GM12874 (cell line): Measurements from ENCODE around the gene MC5R.

ENCODE experiments used
- TF ChIP-seq, protein P1 (sequence below): IDR thresholded peaks from 2 replicates; pipeline ENCODE4 v1.5.1; 2011; ENCODE audit warnings: low read depth, mild to moderate bottlenecking, control low read depth, low read length, moderate library complexity; ENCODE audit not compliant: insufficient read depth

Gene MC5R

GRCh38 chr18:13800505-13801259, 23.3 kb upstream of the MC5R start:
- TF ChIP-seq, protein P1, sequence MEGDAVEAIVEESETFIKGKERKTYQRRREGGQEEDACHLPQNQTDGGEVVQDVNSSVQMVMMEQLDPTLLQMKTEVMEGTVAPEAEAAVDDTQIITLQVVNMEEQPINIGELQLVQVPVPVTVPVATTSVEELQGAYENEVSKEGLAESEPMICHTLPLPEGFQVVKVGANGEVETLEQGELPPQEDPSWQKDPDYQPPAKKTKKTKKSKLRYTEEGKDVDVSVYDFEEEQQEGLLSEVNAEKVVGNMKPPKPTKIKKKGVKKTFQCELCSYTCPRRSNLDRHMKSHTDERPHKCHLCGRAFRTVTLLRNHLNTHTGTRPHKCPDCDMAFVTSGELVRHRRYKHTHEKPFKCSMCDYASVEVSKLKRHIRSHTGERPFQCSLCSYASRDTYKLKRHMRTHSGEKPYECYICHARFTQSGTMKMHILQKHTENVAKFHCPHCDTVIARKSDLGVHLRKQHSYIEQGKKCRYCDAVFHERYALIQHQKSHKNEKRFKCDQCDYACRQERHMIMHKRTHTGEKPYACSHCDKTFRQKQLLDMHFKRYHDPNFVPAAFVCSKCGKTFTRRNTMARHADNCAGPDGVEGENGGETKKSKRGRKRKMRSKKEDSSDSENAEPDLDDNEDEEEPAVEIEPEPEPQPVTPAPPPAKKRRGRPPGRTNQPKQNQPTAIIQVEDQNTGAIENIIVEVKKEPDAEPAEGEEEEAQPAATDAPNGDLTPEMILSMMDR: peak; percentile 43

DNA sequence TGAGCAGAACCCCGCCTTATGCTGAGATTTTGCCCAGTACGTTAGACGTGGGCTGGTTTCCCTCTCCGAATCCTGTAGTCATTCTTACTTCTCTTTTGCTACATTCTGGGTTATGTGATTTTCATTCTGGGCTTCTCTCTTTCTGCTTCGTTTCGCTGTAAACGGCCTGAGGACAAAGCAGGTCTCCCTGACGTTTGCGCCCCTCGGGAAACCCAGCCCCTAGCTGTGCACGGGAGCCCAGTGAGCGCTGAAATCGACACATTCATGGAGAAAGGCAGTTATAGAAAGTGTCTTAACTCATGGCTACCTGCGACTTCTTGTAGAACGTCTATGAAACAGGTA, 22.7 kb upstream of the MC5R start:
- TF ChIP-seq, protein P1: no peak

DNA sequence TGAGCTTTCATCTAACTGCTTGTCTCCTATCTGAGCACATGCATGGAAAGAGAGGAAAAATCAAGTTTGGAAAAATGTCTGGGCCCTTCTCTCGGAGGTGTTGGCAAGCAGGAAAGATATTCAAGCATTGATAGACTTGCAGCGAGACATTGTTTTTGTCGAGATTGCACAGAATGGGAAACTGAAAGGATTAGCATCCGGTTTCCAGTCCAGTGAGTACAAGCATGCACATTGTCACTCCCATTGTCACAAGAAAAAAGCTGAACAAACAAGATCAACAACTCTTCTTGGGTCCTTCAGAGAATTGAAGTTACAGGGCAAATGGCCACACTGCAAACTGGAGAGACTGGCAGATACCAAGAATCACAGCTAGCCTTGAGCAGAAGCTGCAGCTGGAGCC, 19.6 kb upstream of the MC5R start:
- TF ChIP-seq, protein P1: no peak

DNA sequence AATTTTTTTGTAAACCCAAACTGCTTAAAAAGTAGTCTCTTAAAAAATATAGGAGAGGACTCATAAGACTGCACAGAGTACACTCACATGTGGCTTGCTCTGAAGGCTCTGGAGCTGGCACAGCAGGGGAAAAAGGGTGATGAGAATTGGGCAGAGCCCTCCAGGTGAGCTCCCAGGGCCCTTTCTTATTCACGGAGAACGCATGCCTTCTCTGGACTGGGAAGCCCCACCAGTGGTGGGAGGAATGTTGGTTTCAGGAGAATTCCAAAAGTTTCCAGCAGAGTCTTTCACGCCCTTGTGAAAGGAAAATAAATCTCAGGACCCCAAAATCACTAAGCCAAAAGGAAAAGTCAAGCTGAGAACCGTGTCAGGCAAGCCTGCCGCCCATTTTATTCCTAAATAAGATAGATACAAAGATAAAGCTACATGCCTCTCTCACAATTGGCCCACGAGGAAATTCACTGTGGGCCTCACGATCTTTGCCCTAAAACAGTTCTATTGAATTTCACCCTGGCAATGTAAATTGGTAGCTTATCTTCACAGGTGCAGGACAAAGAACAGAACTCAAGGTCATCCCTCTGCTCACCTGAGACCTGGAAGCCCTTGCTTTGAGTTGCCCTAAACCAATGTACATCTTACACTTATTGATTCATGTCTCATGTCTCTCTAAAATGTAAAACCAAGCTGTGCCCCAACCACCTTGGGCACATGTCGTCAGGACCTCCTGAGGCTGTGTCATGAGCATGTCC, 15.5 kb upstream of the MC5R start:
- TF ChIP-seq, protein P1: no peak

DNA sequence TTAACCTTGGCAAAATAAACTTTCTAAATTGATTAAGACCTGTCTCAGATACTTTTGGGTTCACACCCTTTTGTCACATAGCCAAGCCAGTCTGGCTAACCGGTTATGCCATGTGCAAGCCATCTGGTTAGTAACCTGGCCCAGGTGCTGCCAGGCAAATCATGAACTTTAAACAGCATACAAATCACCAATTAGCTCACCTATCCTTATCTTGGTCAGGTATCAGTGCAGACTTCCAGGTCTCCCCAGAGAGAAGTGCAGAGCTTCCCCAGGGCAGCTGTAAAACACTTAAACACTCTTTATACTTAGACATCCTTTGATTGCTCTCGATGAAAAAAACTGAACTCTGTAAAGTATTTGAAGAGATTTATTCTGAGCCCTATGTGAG, 14.9 kb upstream of the MC5R start:
- TF ChIP-seq, protein P1: no peak

DNA sequence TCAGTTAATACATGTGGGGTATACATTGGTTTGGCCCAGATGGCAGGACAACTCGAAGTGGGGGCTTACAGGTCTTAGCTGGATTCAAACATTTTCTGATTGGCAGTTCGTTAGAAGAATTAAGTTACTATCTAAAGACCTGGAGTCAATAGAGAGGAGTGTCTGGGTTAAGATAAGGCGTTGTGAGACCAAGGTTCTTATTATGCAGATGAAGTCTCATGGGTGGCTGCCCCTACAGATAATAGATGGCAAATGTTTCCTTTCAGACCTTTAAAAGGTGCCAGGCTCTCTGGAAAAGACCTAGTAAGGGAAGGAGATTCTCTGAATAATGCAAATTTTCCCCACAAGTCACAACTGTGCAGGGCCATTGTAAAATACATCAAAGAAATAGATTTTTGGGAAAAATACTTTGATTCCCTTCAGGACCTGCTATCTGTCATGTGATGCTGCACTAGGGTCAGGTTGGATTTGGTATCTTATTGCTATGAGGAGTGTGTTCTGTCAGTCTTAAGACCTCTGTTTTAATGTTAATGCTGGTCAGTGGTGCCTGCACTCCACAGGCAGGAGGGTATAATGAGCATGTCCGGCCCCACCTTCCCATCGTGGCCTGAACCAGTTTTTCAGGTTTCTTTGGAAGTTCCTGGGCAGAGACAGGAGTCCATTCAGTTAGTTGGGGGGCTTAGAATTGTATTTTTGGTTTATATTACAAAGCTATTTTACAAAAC, 14.3 kb upstream of the MC5R start:
- TF ChIP-seq, protein P1: no peak

GRCh38 chr18:13810950-13811485, 12.9 kb upstream of the MC5R start:
- TF ChIP-seq, protein P1: no peak
